OCI-LY1 (cell line): ENCODE measurements around the gene RNASEH2C.

ENCODE experiments used
- EZH2 ChIP-seq: fragments of 200-600 bp; sonication (generic), shearing (Covaris generic); IDR thresholded peaks from 2 replicates; pipeline ENCODE4 v1.8.0; 2017; ENCODE audit warnings: borderline replicate concordance, mixed run types, mild to moderate bottlenecking, antibody characterized with exemption, low read length, moderate library complexity, mixed read lengths
- TF ChIP-seq, protein P1 (sequence below): fragments of 200-600 bp; sonication (generic), shearing (Covaris generic); IDR thresholded peaks from 2 replicates; pipeline ENCODE4 v1.5.1; 2017; ENCODE audit warnings: mild to moderate bottlenecking, antibody characterized with exemption, low read length, moderate library complexity, mixed read lengths

DNA sequence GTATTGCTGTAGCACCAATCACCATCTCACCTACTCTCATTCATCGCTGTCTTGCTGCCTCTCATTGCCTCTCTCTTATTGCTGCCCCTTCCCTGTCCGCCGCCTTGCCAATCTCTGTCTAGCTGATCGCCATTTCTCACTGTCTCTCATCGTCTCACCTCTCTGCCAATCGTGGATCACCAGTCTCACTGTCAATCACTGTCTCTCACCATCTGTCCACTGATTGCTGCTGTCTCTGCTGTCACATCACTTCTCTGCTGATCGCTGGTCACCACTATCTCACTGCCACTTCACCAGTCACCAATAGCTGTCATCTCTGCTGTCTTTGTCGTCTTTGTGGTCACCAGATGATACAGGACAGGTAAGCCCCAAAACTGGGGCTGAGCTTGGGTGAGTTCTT is 20.6 kb upstream of the RNASEH2C start:
- no peak for TF ChIP-seq EZH2
- TF ChIP-seq, protein P1, sequence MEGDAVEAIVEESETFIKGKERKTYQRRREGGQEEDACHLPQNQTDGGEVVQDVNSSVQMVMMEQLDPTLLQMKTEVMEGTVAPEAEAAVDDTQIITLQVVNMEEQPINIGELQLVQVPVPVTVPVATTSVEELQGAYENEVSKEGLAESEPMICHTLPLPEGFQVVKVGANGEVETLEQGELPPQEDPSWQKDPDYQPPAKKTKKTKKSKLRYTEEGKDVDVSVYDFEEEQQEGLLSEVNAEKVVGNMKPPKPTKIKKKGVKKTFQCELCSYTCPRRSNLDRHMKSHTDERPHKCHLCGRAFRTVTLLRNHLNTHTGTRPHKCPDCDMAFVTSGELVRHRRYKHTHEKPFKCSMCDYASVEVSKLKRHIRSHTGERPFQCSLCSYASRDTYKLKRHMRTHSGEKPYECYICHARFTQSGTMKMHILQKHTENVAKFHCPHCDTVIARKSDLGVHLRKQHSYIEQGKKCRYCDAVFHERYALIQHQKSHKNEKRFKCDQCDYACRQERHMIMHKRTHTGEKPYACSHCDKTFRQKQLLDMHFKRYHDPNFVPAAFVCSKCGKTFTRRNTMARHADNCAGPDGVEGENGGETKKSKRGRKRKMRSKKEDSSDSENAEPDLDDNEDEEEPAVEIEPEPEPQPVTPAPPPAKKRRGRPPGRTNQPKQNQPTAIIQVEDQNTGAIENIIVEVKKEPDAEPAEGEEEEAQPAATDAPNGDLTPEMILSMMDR: no peak
